ENCODE data around the gene FNDC3A. TPM values are rescaled to one million over a fixed set of nuclear protein-coding genes. Genes with fewer than 3 reads are reported as not detected.

The FNDC3A gene
- total and polyA plus RNA-seq, 9 of the 15 experiments (the other 6 are each of a cell fraction or from before 2014, with no cell fraction given): 4.1 to 22.0 (median 13.5) TPM

- DNase-seq (ENCODE audit: extremely low read depth in 1 of 4, low spot score in 3 of 4) (no peak), ATAC-seq (no peak), FAIRE-seq (no peak)
- Histone ChIP-seq H4K20me1 (replicated peaks; ENCODE audit: control insufficient read depth, insufficient read depth, low read length) (no peaks in the 10 kb centered on the region), H3K9me3 (replicated peaks; ENCODE audit: control insufficient read depth, insufficient read depth, low read depth, low read length) (no peaks in the 10 kb centered on the region), H3K4me2 (ENCODE audit: insufficient read depth, low read length) (no peak overlapping the region), H3K4me3 (no peak overlapping the region), H2AFZ (ENCODE audit: low read depth, low read length) (no peak overlapping the region), H3K27ac (ENCODE audit: extremely low read depth, low read depth, low read length) (no peak overlapping the region), H3K27me3 (ENCODE audit: control insufficient read depth in 2 of 2, insufficient read depth in 2 of 2, low read length in 2 of 2) (no peaks in the 10 kb centered on the region), H3K4me1 (replicated peaks in 1 of 2; ENCODE audit: control insufficient read depth in 2 of 2, insufficient read depth in 2 of 2, low read length in 2 of 2) (no peaks in the 10 kb centered on the region; a peak in 1 of 5 replicates), H3K9ac (ENCODE audit: insufficient read depth in 1 of 2, low read depth in 2 of 2, low read length in 2 of 2) (no peak overlapping the region), H3K36me3 (ENCODE audit: control insufficient read depth, insufficient read depth, low read length) (no peaks in the 10 kb centered on the region), H3K79me2 (ENCODE audit: control insufficient read depth, insufficient read depth, low read length) (no peaks in the 10 kb centered on the region), H3K9me1 (ENCODE audit: control insufficient read depth, insufficient read depth, low read length) (no peaks in the 10 kb centered on the region)
- in situ Hi-C loops (cut with MboI) (no loop called here), intact Hi-C loops (cut with micrococcal nuclease) (no loop called here)
- 89% methylated on average over 6 of the region's 6 CpGs for WGBS (ENCODE audit: insufficient coverage, low coverage, missing lambda C conversion rate)
- TF ChIP-seq GATA2 (CRISPR knock-in tag; IDR thresholded peaks at IDR 0.05) (no peak), ZFP30 (CRISPR knock-in tag; IDR thresholded peaks at IDR 0.05; ENCODE audit: borderline replicate concordance) (no peak), ZNF785 (CRISPR knock-in tag; IDR thresholded peaks at IDR 0.05) (no peak), GABPB2 (CRISPR knock-in tag; conservative IDR thresholded peaks at IDR 0.05) (no peak), ELK3 (CRISPR knock-in tag; IDR thresholded peaks at IDR 0.05) (no peak), TOE1 (IDR thresholded peaks at IDR 0.05; ENCODE audit: borderline replicate concordance) (no peak), TOE1 (CRISPR knock-in tag; IDR thresholded peaks at IDR 0.05; ENCODE audit: borderline replicate concordance, low read depth) (no peak), MYNN (IDR thresholded peaks at IDR 0.05) (no peak), MYNN (CRISPR knock-in tag; IDR thresholded peaks at IDR 0.05) (no peak), RHOXF2B (CRISPR knock-in tag; conservative IDR thresholded peaks at IDR 0.05) (no peak), XRCC5 (IDR thresholded peaks at IDR 0.05; ENCODE audit: low read depth, low read length) (no peak), XRCC3 (IDR thresholded peaks at IDR 0.05) (no peak), SUPT5H (IDR thresholded peaks at IDR 0.05) (no peak), TAF9B (IDR thresholded peaks at IDR 0.05; ENCODE audit: partially characterized antibody) (no peak), SRSF3 (IDR thresholded peaks at IDR 0.05; ENCODE audit: insufficient read depth, low read length) (no peak), CUX1 (CRISPR knock-in tag; IDR thresholded peaks at IDR 0.05) (no peak), POLR2AphosphoS5 (IDR thresholded peaks at IDR 0.05; ENCODE audit: control insufficient read depth, insufficient read depth, low read depth, low read length) (no peak)
- TF ChIP-seq, protein P1, sequence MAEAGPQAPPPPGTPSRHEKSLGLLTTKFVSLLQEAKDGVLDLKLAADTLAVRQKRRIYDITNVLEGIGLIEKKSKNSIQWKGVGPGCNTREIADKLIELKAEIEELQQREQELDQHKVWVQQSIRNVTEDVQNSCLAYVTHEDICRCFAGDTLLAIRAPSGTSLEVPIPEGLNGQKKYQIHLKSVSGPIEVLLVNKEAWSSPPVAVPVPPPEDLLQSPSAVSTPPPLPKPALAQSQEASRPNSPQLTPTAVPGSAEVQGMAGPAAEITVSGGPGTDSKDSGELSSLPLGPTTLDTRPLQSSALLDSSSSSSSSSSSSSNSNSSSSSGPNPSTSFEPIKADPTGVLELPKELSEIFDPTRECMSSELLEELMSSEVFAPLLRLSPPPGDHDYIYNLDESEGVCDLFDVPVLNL (CRISPR knock-in tag; IDR thresholded peaks at IDR 0.05; ENCODE audit: low read depth): no peak
- ChIA-PET POLR2A (no interaction called here), CTCF (ENCODE audit: low intra/inter-chr PET ratio) (no interaction called here)
- no TSS peak for BruUV-seq (replicated peaks)
Measured at GRCh38 chr13:49052813-49053212, 77.1 kb downstream of the FNDC3A start.
